H9 (cell line): Measurements from ENCODE around the gene FSHR. TPM values are rescaled to one million over a fixed set of nuclear protein-coding genes. Genes with fewer than 3 reads are reported as not detected.

Source experiments
- DNase-seq: peaks from one replicate; pipeline ENCODE4 v3.0.0-alpha.2; 2017
- H2AFZ ChIP-seq: one replicate; pipeline ENCODE4 v1.6.1; 2013; ENCODE audit warnings: mild to moderate bottlenecking, low read length, control low read depth, moderate library complexity
- H2AK5ac ChIP-seq: 2 replicates; pipeline ENCODE4 v1.6.1; 2013; ENCODE audit warnings: low read length, control low read depth, mixed read lengths; ENCODE audit not compliant: insufficient read length
- H2BK120ac ChIP-seq: one replicate; pipeline ENCODE4 v1.6.1; 2013; ENCODE audit warnings: low read depth, mild to moderate bottlenecking, low read length, control low read depth, inconsistent platforms; ENCODE audit not compliant: poor library complexity, severe bottlenecking
- H2BK12ac ChIP-seq: 2 replicates; pipeline ENCODE4 v1.6.1; 2013; ENCODE audit warnings: low read length, control low read depth, mixed read lengths, low read depth; ENCODE audit not compliant: insufficient read length
- H2BK15ac ChIP-seq: 2 replicates; pipeline ENCODE4 v1.6.1; 2013; ENCODE audit warnings: low read depth, low read length, control low read depth
- H2BK20ac ChIP-seq: one replicate; pipeline ENCODE4 v1.6.1; 2013; ENCODE audit warnings: low read depth, mild to moderate bottlenecking, low read length, control low read depth, inconsistent platforms; ENCODE audit not compliant: poor library complexity, severe bottlenecking
- H2BK5ac ChIP-seq: 2 replicates; pipeline ENCODE4 v1.6.1; 2013; ENCODE audit warnings: low read length, control low read depth, mixed read lengths; ENCODE audit not compliant: insufficient read length
- H3K14ac ChIP-seq: 2 replicates; pipeline ENCODE4 v1.6.1; 2013; ENCODE audit warnings: low read length, control low read depth; ENCODE audit not compliant: insufficient read depth
- H3K18ac ChIP-seq: 2 replicates; pipeline ENCODE4 v1.6.1; 2013; ENCODE audit warnings: low read depth, mild to moderate bottlenecking, mixed read lengths, low read length, control low read depth; ENCODE audit not compliant: insufficient read length
- H3K23ac ChIP-seq: 2 replicates; pipeline ENCODE4 v1.6.1; 2013; ENCODE audit warnings: low read length, control low read depth, mixed read lengths, low read depth; ENCODE audit not compliant: insufficient read length
- H3K23me2 ChIP-seq: 2 replicates; pipeline ENCODE4 v1.6.1; 2013; ENCODE audit warnings: low read depth, mild to moderate bottlenecking, mixed read lengths, low read length, control low read depth; ENCODE audit not compliant: insufficient read length, poor library complexity, severe bottlenecking
- H3K27ac ChIP-seq: 2 replicates; pipeline ENCODE4 v1.5.1; 2013; ENCODE audit warnings: low read length, control low read depth, mixed read lengths, low read depth; ENCODE audit not compliant: insufficient read length
- H3K27me3 ChIP-seq: 2 replicates; pipeline ENCODE4 v1.6.1; 2013; ENCODE audit warnings: low read length, control low read depth, inconsistent platforms; ENCODE audit not compliant: insufficient read depth
- H3K4ac ChIP-seq: 2 replicates; pipeline ENCODE4 v1.6.1; 2013; ENCODE audit warnings: low read depth, mild to moderate bottlenecking, control low read depth, inconsistent platforms, low read length, moderate library complexity
- H3K4me1 ChIP-seq: 2 replicates; pipeline ENCODE4 v1.6.1; 2013; ENCODE audit warnings: low read length, control low read depth, inconsistent platforms; ENCODE audit not compliant: insufficient read depth
- H3K4me2 ChIP-seq: 2 replicates; pipeline ENCODE4 v1.6.1; 2013; ENCODE audit warnings: low read length, control low read depth, mixed read lengths; ENCODE audit not compliant: insufficient read length, insufficient read depth
- H3K56ac ChIP-seq: 2 replicates; pipeline ENCODE4 v1.6.1; 2013; ENCODE audit warnings: low read depth, mild to moderate bottlenecking, mixed read lengths, low read length, control low read depth; ENCODE audit not compliant: insufficient read length
- H3K79me1 ChIP-seq: 2 replicates; pipeline ENCODE4 v1.6.1; 2013; ENCODE audit warnings: low read depth, mild to moderate bottlenecking, moderate library complexity, low read length, control low read depth, inconsistent platforms; ENCODE audit not compliant: insufficient read depth, poor library complexity, severe bottlenecking
- H3K79me2 ChIP-seq: 2 replicates; pipeline ENCODE4 v1.6.1; 2013; ENCODE audit warnings: low read length, control low read depth, inconsistent platforms; ENCODE audit not compliant: insufficient read depth
- H3K9ac ChIP-seq: 2 replicates; pipeline ENCODE4 v1.6.1; 2013; ENCODE audit warnings: low read length, control low read depth, mixed read lengths; ENCODE audit not compliant: insufficient read length; ENCODE audit errors: extremely low read depth
- H3K9me3 ChIP-seq: one replicate; pipeline ENCODE4 v1.6.1; 2013; ENCODE audit warnings: low read depth, low read length, inconsistent platforms; ENCODE audit not compliant: control insufficient read depth
- H3T11ph ChIP-seq: one replicate; pipeline ENCODE4 v1.6.1; 2013; ENCODE audit warnings: mild to moderate bottlenecking, low read length, control low read depth, inconsistent platforms
- H4K20me1 ChIP-seq: one replicate; pipeline ENCODE4 v1.6.1; 2013; ENCODE audit not compliant: control insufficient read depth, insufficient read length, insufficient read depth
- H4K5ac ChIP-seq: 2 replicates; pipeline ENCODE4 v1.6.1; 2013; ENCODE audit warnings: low read depth, mild to moderate bottlenecking, mixed read lengths, low read length, control low read depth; ENCODE audit not compliant: insufficient read length
- H4K8ac ChIP-seq: replicated peaks from 2 replicates; pipeline ENCODE4 v1.6.1; 2013; ENCODE audit warnings: low read length, control low read depth, mixed read lengths, low read depth; ENCODE audit not compliant: insufficient read length
- H4K91ac ChIP-seq: 2 replicates; pipeline ENCODE4 v1.6.1; 2013; ENCODE audit warnings: low read depth, mild to moderate bottlenecking, moderate library complexity, mixed read lengths, low read length, control low read depth; ENCODE audit not compliant: insufficient read length
- H3K27ac Mint-ChIP-seq, 3 experiments: 2 replicates in 2 of 3; 3 replicates in 1 of 3; pipeline ENCODE4 v1.8.0; 2020 to 2021; ENCODE audit warnings: mixed read lengths in 3 of 3, mild to moderate bottlenecking in 1 of 3, moderate library complexity in 1 of 3
- H3K27me3 Mint-ChIP-seq: 2 replicates; pipeline ENCODE4 v1.8.0; 2021; ENCODE audit warnings: low read depth, mild to moderate bottlenecking, moderate library complexity, mixed read lengths
- H3K36me3 Mint-ChIP-seq, 3 experiments: 2 replicates in 2 of 3; 3 replicates in 1 of 3; pipeline ENCODE4 v1.8.0; 2020 to 2021; ENCODE audit warnings: low read depth in 3 of 3, mixed read lengths in 3 of 3; ENCODE audit not compliant: insufficient read depth in 1 of 3
- H3K4me1 Mint-ChIP-seq, 2 experiments: 2 replicates each; pipeline ENCODE4 v1.8.0; 2020; ENCODE audit warnings: mixed read lengths in 2 of 2
- H3K4me3 Mint-ChIP-seq, 2 experiments: 2 replicates in 1 of 2; 3 replicates in 1 of 2; pipeline ENCODE4 v1.8.0; 2020 to 2021; ENCODE audit warnings: mild to moderate bottlenecking in 2 of 2, mixed read lengths in 2 of 2, moderate library complexity in 1 of 2
- H3K9me3 Mint-ChIP-seq, 2 experiments: 2 replicates in 1 of 2; 3 replicates in 1 of 2; pipeline ENCODE4 v1.8.0; 2020; ENCODE audit warnings: mild to moderate bottlenecking in 2 of 2, mixed read lengths in 2 of 2, moderate library complexity in 1 of 2
- CTCF ChIP-seq: fragments of 200-600 bp; sonication (generic); conservative IDR thresholded peaks from 3 replicates; pipeline ENCODE4 v1.8.0; 2021; ENCODE audit warnings: antibody characterized with exemption, mild to moderate bottlenecking
- WGBS: extraction: QIAGEN DNeasy Blood & Tissue Kit; methylation state at CpG from one replicate; pipeline ENCODE4 v1.1.7; 2013; ENCODE audit warnings: missing lambda C conversion rate, low lambda C conversion rate, mixed read lengths; ENCODE audit not compliant: insufficient read length; ENCODE audit errors: extremely low coverage; 5-methylcytosine and 5-hydroxymethylcytosine counted together
- total RNA-seq: library from RNA; stranded (reverse); gene quantifications from 2 replicates; pipeline ENCODE4 v1.2.1, GENCODE V29; 2021

FSHR gene
- total RNA-seq, 1 experiment from 2014 or later: not detected

DNA sequence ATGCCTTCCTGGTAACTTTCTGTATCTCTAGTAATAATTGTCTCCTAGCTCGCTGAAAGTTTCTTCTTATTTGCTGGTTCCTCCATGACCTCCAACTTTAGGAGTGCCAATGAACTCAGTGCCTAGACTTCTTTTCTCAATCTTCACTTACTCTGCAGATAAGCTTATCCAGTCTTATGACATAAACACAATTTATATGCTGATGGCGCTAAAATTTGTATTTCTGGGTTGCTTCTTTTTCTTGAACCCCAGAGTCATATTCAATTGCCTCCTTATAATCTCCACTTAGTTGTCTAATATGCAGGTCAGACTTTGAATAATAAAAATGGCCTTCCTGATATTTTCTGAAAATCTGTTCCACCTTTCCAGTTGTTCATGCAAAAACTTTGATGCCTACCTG is 182.5 kb downstream of the FSHR start:
- H4K20me1 ChIP-seq: no peaks in the 10 kb centered on the region
- H4K5ac ChIP-seq: no peak overlapping the region
- no peak overlapping the region for H2AK5ac ChIP-seq
- H2BK12ac ChIP-seq: no peak overlapping the region
- H2BK15ac ChIP-seq: no peak overlapping the region
- H2BK20ac ChIP-seq: no peak overlapping the region
- no peak for DNase-seq
- no peak overlapping the region for H3K4me2 ChIP-seq
- H3K9ac ChIP-seq: no peak overlapping the region
- no peak overlapping the region for H3K18ac ChIP-seq
- H3K4ac ChIP-seq: no peak overlapping the region
- H3K14ac ChIP-seq: no peak overlapping the region
- TF ChIP-seq CTCF: no peak
- H3K79me1 ChIP-seq: no peaks in the 10 kb centered on the region
- Mint-ChIP-seq H3K9me3 (no peaks in the 10 kb centered on the region), H3K27me3 (no peaks in the 10 kb centered on the region; the same call in 1 of the 2 replicates), H3K27ac (no peak overlapping the region), H3K4me3 (no peak overlapping the region), H3K36me3 (no peaks in the 10 kb centered on the region), H3K4me1 (no peaks in the 10 kb centered on the region)
- no peaks in the 10 kb centered on the region for H3K9me3 ChIP-seq
- H4K91ac ChIP-seq: no peak overlapping the region
- no peaks in the 10 kb centered on the region for H3K23me2 ChIP-seq
- no peak overlapping the region for H3K23ac ChIP-seq
- H2AFZ ChIP-seq: no peak overlapping the region
- no peak overlapping the region for H3T11ph ChIP-seq
- no CpG with 5 or more reads among the region's 2 CpGs for WGBS
- no peak overlapping the region for H2BK120ac ChIP-seq
- no peak overlapping the region for H2BK5ac ChIP-seq
- H3K56ac ChIP-seq: no peak overlapping the region
- H3K27ac ChIP-seq: no peak overlapping the region
- no peaks in the 10 kb centered on the region for H3K27me3 ChIP-seq
- H3K79me2 ChIP-seq: no peaks in the 10 kb centered on the region
- no peaks in the 10 kb centered on the region for H3K4me1 ChIP-seq
- H4K8ac ChIP-seq: no peak overlapping the region
